Adipocyte (in vitro differentiated cells): ENCODE measurements around the gene NDST1.

Experiments used
- DNase-seq: peaks from one replicate; pipeline ENCODE4 v3.0.0-alpha.2; 2015; ENCODE audit warnings: low read depth
- H3K27me3 ChIP-seq: replicated peaks from 2 replicates; pipeline ENCODE4 v1.7.0; 2013; ENCODE audit warnings: mild to moderate bottlenecking, low read length, moderate library complexity; ENCODE audit not compliant: control insufficient read depth, insufficient read depth
- H3K36me3 ChIP-seq: 2 replicates; pipeline ENCODE4 v1.7.0; 2013; ENCODE audit warnings: low read length, mild to moderate bottlenecking, moderate library complexity; ENCODE audit not compliant: control insufficient read depth, insufficient read depth, severe bottlenecking
- H3K4me1 ChIP-seq: 2 replicates; pipeline ENCODE4 v1.7.0; 2013; ENCODE audit warnings: mild to moderate bottlenecking, low read length, moderate library complexity; ENCODE audit not compliant: control insufficient read depth, insufficient read depth
- H3K4me3 ChIP-seq: 2 replicates; pipeline ENCODE4 v1.7.0; 2013; ENCODE audit warnings: mild to moderate bottlenecking, low read length, moderate library complexity
- H3K9ac ChIP-seq: 2 replicates; pipeline ENCODE4 v1.7.0; 2013; ENCODE audit warnings: mild to moderate bottlenecking, low read length, moderate library complexity
- H3K9me3 ChIP-seq: 2 replicates; pipeline ENCODE4 v1.7.0; 2013; ENCODE audit warnings: mild to moderate bottlenecking, low read length, moderate library complexity; ENCODE audit not compliant: control insufficient read depth

The NDST1 gene

GRCh38 chr5:150604010-150604409 lies 96.1 kb downstream of the NDST1 start:
- Histone ChIP-seq H3K36me3 (no peaks in the 10 kb centered on the region), H3K27me3 (peaks cover 13% of the 10 kb centered on the region), H3K9ac (no peak overlapping the region), H3K4me3 (no peak overlapping the region), H3K4me1 (no peaks in the 10 kb centered on the region), H3K9me3 (no peaks in the 10 kb centered on the region)
- no peak for DNase-seq

- no peak overlapping the region for H3K4me3 ChIP-seq
- no peak for DNase-seq
- H3K4me1 ChIP-seq, result peaks cover 3% of the 10 kb centered on the region
- H3K9me3 ChIP-seq, result no peaks in the 10 kb centered on the region
- peaks cover 7% of the 10 kb centered on the region for H3K27me3 ChIP-seq
- no peak overlapping the region for H3K9ac ChIP-seq
- H3K36me3 ChIP-seq, result no peaks in the 10 kb centered on the region
These were observed 97.0 kb downstream of the NDST1 start for GRCh38 chr5:150604894-150605440.

- Histone ChIP-seq H3K9me3 (no peaks in the 10 kb centered on the region), H3K27me3 (peaks cover 6% of the 10 kb centered on the region), H3K9ac (no peak overlapping the region), H3K4me3 (no peak overlapping the region), H3K4me1 (peaks cover 6% of the 10 kb centered on the region), H3K36me3 (no peaks in the 10 kb centered on the region)
- no peak for DNase-seq
These were observed 97.6 kb downstream of the NDST1 start for GRCh38 chr5:150605546-150605945.

- peaks cover 6% of the 10 kb centered on the region for H3K4me1 ChIP-seq
These were observed 98.5 kb downstream of the NDST1 start for GRCh38 chr5:150606476-150606875.

DNA sequence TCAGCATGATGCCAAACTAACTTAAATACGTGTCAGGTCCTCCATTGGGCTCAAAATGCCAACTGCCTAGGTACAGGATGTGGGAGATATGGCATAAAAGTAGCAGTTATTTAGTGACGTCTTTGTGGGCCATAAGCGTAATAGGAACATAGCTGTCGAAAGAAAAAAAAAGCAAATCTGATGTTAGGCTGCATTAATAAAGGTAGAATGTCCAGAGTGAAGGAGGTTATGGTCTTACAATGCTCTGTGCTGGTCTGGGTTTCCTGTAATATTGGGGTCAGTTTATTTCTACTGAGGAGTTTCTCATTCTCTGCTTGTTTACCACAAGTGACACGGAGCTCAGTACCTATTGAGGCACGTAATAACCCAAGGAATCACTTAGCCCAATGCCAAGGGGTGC lies 99.2 kb downstream of the NDST1 start:
- Histone ChIP-seq H3K36me3 (no peaks in the 10 kb centered on the region), H3K4me3 (no peak overlapping the region), H3K27me3 (peaks cover 6% of the 10 kb centered on the region), H3K9me3 (no peaks in the 10 kb centered on the region), H3K4me1 (peaks cover 6% of the 10 kb centered on the region), H3K9ac (no peak overlapping the region)
- no peak for DNase-seq

More at GRCh38 chr5:150606476-150606875, 98.5 kb downstream of the NDST1 start:
- Histone ChIP-seq H3K36me3 (no peaks in the 10 kb centered on the region), H3K9me3 (no peaks in the 10 kb centered on the region), H3K4me3 (no peak overlapping the region), H3K27me3 (peaks cover 6% of the 10 kb centered on the region), H3K9ac (no peak overlapping the region)
- DNase-seq, result no peak
